GM12891 (cell line): ENCODE results near the gene ZNFX1.

Experiments
- PAX5 ChIP-seq: IDR thresholded peaks from 2 replicates; pipeline ENCODE4 v1.6.1; 2011; ENCODE audit warnings: low read length, moderate library complexity, mild to moderate bottlenecking; ENCODE audit not compliant: insufficient read depth, severe bottlenecking
- POLR2A ChIP-seq: IDR thresholded peaks from 2 replicates; pipeline ENCODE4 v1.6.1; 2011; ENCODE audit warnings: low read depth, low read length, control low read depth
- POLR2AphosphoS5 ChIP-seq: IDR thresholded peaks from 2 replicates; pipeline ENCODE4 v1.6.1; 2011; ENCODE audit warnings: low read depth, low read length, control low read depth
- POU2F2 ChIP-seq: IDR thresholded peaks from 2 replicates; pipeline ENCODE4 v1.6.1; 2011; ENCODE audit warnings: low read depth, mild to moderate bottlenecking, control low read depth, low read length, moderate library complexity
- TAF1 ChIP-seq: IDR thresholded peaks from 2 replicates; pipeline ENCODE4 v1.6.1; 2011; ENCODE audit warnings: low read depth, low read length, control low read depth

- TF ChIP-seq POLR2AphosphoS5: no peak
- TF ChIP-seq POLR2A: no peak
- TF ChIP-seq TAF1: no peak
- TF ChIP-seq PAX5: no peak
- TF ChIP-seq POU2F2: no peak
Observed at GRCh38 chr20:49267327-49267726, 10.5 kb downstream of the ZNFX1 start.
